Testis (tissue), 2 donors: ENCODE results near the gene ING3.

ENCODE experiments used
- POLR2A ChIP-seq: fragments of 450-650 bp; IDR thresholded peaks from one replicate; pipeline ENCODE4 v1.6.1; 2017; ENCODE audit warnings: antibody characterized with exemption, mild to moderate bottlenecking, moderate library complexity
- TF ChIP-seq, protein P1 (sequence below), 3 experiments: fragments of 450-650 bp in 2 of 3; fragments of 200-600 bp in 1 of 3; sonication (generic) in 1 of 3; IDR thresholded peaks; one replicate each; pipeline ENCODE4 v1.5.1; 2016 to 2019; ENCODE audit warnings: antibody characterized with exemption in 3 of 3, mild to moderate bottlenecking in 2 of 3, moderate library complexity in 1 of 3

DNA sequence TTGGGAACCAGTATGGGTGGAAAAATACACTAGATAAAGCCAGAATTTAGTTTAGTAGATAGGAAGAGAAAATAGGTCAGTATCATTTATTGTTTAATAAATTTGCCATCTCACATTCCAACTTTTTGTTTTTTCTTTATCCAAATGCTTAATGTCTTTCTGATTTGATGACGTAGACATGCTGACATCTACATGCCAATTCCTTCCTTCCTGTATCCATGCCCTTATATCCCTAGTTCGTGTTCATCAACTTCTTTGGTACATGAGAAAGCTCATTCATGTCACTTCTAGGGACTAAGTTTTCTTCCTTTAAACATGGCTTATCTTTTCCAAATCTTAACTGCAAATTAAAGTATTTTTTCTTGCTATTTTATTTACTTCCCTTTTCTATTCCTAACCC is 30.5 kb upstream of the ING3 start:
- TF ChIP-seq, protein P1, sequence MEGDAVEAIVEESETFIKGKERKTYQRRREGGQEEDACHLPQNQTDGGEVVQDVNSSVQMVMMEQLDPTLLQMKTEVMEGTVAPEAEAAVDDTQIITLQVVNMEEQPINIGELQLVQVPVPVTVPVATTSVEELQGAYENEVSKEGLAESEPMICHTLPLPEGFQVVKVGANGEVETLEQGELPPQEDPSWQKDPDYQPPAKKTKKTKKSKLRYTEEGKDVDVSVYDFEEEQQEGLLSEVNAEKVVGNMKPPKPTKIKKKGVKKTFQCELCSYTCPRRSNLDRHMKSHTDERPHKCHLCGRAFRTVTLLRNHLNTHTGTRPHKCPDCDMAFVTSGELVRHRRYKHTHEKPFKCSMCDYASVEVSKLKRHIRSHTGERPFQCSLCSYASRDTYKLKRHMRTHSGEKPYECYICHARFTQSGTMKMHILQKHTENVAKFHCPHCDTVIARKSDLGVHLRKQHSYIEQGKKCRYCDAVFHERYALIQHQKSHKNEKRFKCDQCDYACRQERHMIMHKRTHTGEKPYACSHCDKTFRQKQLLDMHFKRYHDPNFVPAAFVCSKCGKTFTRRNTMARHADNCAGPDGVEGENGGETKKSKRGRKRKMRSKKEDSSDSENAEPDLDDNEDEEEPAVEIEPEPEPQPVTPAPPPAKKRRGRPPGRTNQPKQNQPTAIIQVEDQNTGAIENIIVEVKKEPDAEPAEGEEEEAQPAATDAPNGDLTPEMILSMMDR (IDR thresholded peaks at IDR 0.05), result no peak
- no peak for TF ChIP-seq POLR2A
